PC-3 (cell line): ENCODE measurements around the gene FKBP9.

Source experiments
- EZH2 ChIP-seq: fragments of 300-600 bp; sonication (generic); IDR thresholded peaks from one replicate; pipeline ENCODE4 v1.6.1; 2017; ENCODE audit warnings: antibody characterized with exemption, mild to moderate bottlenecking, low read length; ENCODE audit not compliant: unreplicated experiment
- EZH2phosphoT487 ChIP-seq: fragments of 300-600 bp; sonication (generic); IDR thresholded peaks from 2 replicates; pipeline ENCODE4 v1.6.1; 2018; ENCODE audit warnings: mild to moderate bottlenecking, antibody characterized with exemption, low read length, borderline replicate concordance
- TF ChIP-seq, protein P1 (sequence below): fragments of 300-600 bp; sonication (generic); conservative IDR thresholded peaks from 2 replicates; pipeline ENCODE4 v1.5.1; 2017; ENCODE audit warnings: antibody characterized with exemption, low read depth, mild to moderate bottlenecking, low read length

DNA sequence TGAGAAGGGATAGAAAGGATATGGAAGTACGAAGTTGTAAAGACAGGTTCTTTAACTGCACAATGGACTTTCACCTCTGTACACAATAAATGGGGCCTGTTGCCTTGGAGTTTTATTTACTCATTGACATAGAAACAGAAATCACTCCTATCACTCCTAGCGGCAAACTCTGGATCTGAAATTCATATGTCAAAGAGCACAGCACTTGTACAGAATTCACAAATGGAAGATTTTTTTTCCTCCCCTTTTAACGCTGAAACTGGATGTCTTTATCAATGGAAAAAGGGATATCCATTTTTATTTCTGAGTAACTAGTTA is 87.1 kb downstream of the FKBP9 start:
- TF ChIP-seq, protein P1, sequence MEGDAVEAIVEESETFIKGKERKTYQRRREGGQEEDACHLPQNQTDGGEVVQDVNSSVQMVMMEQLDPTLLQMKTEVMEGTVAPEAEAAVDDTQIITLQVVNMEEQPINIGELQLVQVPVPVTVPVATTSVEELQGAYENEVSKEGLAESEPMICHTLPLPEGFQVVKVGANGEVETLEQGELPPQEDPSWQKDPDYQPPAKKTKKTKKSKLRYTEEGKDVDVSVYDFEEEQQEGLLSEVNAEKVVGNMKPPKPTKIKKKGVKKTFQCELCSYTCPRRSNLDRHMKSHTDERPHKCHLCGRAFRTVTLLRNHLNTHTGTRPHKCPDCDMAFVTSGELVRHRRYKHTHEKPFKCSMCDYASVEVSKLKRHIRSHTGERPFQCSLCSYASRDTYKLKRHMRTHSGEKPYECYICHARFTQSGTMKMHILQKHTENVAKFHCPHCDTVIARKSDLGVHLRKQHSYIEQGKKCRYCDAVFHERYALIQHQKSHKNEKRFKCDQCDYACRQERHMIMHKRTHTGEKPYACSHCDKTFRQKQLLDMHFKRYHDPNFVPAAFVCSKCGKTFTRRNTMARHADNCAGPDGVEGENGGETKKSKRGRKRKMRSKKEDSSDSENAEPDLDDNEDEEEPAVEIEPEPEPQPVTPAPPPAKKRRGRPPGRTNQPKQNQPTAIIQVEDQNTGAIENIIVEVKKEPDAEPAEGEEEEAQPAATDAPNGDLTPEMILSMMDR: peak; percentile 41; the same call in 1 of the 2 replicates
- TF ChIP-seq EZH2: no peak
- no peak for TF ChIP-seq EZH2phosphoT487
